HG03558 (cell line): Measurements from ENCODE around the gene CHCHD6.
"Not testable (repeated sequence)": the region's sequence is repeated elsewhere in the genome, so short reads cannot be mapped to it uniquely, and the experiment has no call there.

ENCODE experiments used
- ATAC-seq: cut with Tn5 transposase; IDR thresholded peaks from one replicate; pipeline ENCODE4 v1.9.1; 2021; ENCODE audit warnings: moderate number of reproducible peaks; ENCODE audit not compliant: unreplicated experiment; ENCODE audit errors: extremely low read depth

The CHCHD6 gene

DNA sequence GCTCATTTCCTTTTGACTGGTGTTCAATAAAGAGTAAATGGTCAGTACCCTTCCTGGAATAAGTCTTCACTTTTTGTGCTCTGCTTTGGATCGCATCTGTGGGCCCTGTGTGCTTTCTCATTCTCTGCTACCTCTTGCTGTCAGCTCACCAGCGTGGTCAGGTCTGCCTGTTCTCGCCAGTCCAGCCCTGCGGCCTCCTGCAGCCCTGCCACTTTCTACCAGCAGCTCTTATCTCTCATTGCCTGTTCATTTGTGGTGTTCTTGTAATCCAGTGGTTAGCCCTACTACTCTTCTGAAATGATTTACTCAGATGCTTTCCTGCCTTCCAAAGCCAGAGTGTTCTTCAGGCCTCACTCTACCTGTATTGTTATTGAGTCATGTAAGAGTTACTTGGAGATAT is 54.8 kb downstream of the CHCHD6 start:
- no peak for ATAC-seq

DNA sequence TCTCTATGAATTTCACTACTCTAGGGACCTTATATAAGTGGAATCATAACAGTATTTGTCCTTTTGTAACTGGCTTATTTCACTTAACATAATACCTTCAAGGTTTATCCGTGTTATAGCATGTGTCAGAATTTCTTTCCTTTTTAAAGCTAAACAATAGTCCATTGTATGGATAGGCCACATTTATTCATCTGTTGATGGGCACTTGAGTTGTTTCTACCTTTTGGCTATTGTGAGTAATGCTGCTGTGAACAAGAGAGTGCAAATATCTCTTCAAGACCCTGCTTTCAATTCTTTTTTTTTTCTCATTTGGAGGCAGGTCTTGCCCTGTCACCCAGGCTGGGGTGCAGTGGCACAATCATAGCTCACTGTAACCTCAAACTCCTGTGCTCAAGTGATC is 56.5 kb downstream of the CHCHD6 start:
- ATAC-seq = no peak

DNA sequence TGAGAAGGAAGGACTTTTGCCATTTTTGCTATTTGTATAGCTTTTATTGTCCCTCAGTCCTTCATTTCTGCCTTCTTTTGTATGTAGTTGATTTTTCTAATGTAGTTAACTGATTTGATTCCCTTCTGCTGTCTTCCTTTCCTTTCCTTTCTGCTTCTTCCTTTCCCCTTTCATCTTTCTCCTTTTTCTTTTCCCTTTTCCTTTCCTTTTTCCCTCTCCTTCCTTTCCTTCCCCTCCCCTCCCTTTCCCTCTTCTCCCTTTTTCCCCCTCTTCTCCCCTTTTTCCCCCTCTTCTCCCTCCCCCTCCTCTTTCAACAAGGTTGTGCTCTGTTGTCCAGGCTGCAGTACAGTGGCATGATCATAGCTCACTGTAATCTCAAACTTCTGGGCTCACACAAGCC is 59.0 kb downstream of the CHCHD6 start:
- no peak for ATAC-seq

DNA sequence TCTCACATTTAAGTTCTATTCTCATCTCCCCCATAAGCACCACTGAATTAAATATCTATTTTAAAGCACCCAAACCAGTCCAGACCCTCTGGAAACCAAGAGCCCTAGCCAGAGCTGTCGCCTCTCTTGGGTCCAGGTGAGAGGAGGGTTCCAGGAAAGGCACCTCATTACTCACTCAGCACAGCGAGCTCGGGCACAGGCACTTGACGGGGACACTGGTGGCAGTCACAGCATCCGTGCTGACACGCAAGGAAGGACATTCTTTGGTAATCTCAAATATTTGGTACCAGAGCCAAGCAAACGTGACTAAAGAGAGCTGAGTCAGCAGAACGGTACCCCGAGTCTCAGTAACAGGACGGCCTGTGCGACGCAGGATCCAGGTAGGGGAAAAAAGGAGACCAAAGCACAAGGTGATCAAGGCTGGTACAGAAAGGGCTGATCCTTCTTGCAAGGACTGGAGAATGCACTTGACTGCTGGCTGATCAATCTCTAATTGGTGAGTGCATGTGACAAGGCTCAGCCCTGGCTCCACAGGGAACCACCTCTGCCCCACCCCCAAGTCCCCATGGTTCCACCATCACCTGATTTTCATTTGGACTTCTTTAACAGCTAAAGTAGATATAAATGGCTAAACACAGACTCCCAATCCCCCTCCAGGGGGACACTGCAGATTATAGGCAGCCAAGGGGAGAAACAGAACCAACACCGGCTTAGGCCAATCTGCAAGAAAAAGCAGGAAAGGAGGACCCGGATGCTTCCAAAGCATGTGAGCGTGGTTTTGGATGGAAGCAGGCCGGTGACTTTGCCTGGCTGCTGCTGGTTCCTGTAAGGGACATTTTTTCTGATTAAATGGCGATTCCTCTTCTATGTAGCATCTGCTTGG is 61.4 kb downstream of the CHCHD6 start:
- no peak for ATAC-seq

DNA sequence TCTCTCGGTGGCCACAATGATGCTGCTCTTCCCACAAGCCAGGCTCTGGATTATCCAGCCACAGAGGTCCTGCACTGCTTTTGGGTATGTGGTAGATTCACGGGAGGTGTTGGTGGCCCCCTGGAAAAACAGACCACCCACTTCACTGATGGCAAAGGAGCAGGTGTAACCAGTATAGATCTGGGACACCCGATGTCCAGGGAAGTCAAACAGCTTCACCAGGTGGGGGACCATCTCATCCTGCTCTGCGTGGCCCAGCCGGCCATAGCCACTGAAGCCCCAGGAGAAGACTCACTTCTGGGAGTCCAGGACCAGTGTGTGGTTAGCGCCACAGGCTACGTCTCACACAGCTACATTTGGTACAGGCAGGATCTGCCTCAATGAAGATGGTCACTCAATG is 62.6 kb downstream of the CHCHD6 start:
- ATAC-seq = no peak

DNA sequence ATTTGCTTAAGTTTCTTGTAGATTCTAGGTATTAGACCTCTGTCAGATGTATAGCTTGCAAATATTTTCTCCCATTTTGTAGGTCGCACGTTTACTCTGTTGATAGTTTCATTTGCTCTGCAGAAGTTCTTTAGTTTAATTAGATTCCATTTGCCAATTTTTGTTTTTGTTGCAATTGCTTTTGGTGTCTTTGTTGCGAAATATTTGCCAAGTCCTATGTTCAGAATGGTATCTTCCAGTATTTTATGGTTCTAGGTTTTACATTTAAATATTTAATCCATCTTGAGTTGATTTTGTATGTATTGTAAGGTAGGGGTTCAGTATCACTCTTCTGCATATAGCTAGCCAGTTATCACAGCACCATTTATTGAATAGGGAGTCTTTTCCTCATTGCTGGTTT is 64.9 kb downstream of the CHCHD6 start:
- no peak for ATAC-seq

DNA sequence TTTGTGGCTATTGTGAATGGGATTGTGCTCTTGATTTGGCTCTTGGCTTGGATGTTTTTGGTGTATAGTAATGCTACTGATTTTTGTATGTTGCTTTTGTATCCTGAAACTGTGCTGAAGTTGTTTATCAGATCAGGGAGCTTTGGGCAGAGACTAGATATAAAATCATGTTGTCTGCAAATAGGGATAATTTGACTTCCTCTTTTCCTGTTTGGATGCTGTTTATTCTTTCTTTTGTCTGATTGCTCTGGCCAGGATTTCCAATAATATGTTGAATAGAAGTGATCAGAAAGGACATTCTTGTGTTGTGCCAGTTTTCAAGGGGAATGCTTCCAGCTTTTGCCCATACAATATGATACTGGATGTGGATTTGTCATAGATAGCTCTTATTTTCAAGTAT is 66.1 kb downstream of the CHCHD6 start:
- no peak for ATAC-seq

DNA sequence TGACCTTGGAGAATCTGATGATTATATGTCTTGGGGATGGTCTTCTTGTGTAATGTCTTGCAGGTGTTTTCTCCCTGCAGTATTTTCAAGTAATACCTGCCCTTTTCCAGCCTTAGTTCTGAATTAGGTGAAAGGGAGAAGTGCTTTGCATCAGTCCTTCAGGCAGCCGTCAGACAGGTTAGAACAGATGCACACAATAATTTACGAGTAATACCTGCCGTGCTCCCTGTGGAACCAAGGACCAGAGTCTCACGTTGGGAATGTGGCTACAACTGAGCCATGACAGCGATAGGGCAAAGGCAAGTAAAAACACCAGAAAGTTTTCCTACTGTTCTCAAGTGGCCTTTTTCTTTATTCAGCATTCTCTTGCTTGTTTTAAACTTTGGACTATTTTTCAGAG is 69.1 kb downstream of the CHCHD6 start:
- ATAC-seq = no peak

DNA sequence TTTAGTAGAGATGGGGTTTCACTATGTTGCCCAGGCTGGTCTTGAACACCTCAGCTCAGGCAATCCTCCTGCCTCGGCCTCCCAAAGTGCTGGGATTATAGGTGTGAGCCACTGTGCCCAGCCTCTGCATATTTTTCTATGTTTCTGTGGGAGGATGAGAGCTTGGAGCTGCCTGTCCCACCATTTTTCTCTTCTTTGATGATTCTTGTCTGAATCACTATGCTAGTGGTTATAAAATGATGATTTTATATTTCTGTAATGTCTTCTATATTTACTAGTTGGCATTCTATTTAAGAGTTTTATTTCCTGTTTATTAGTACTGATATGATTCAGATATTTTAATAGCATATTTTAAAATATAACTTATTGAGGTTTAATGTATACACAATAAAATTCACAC is 69.7 kb downstream of the CHCHD6 start:
- no peak for ATAC-seq

DNA sequence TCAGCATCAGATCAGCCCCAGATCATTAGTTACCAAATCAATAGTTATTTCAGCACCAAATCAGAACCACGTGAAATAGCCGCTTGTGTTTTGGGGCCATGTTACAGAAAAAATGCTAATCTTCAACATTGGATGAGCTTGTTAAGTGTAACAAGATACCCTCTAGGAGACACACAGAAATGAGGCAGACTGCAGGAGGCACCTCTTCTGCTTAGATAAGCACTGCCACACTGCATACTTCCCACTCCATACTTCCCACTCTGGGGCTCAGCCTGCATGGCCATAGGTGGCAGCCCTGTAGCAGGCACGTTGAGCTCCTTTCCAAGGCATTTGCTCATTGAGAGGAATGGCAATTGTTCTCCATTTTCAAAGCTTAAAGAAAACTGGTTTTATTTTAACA is 73.3 kb downstream of the CHCHD6 start:
- ATAC-seq = no peak

DNA sequence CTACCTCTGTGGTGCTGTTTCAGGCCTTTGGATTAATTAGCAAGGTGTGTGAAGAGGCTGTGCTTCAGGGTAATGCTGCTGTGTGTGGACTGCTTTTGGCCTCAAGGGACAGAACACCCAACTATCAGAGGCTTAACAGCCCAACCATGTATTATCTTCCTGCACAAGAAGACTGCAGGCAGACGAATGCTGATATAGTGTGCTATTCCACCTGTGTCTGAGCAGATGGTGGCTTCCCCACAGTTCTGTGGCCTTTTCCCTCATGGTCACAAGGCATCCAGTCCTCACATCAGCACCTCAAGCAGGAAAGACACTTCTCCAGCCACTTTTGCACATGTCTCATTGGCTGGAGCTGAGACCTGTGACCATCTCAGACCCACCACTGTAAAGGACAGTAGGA is 76.6 kb downstream of the CHCHD6 start:
- no peak for ATAC-seq

DNA sequence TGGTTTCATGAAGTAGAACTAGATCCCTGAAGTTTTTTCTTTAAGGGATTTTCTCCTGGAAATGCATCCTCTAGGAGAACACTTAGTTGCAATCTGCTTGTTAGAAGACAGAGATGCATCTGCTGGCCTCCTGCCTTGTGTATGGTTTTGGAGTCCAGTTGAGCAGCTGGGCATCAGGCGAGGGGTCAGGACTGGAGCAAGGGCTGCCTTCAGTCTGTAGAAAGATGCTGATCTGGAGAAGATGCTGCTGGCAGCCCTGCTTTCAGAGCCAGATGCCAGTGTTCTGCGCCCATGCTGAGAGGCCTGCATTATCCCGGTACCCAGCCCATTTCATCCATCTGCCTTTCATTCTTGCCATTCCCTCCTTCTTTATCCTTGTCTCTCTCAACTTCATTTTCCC is 77.4 kb downstream of the CHCHD6 start:
- ATAC-seq = no peak

DNA sequence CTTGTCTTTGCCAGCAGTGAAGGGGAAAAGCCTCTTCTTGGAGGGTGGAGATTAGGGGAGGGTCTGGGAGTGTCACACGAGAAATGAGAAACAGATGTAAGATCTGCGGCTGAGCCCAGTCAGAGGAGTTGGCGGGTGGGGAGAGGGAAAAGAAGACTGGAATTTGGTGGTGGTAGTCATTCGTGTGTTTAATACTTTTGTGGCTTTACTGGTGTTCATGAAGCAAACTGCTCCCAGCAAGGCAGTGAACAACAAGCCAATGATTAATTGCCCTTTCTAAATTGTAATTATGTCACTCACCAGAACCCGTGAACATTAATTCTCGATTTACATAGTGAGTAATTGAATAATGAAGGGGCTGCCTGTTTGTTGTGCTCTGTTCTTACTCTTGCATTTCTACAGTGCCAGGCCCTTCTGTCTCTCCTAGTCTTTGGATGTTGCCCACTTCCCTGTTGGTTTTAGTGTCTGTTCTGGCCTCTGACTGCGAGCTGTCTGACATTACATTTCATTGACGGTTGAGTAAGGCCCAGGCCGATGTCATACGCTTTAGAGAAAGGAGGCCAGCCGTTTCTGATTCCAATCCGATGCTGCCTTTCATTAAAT is 78.0 kb downstream of the CHCHD6 start:
- ATAC-seq = no peak

DNA sequence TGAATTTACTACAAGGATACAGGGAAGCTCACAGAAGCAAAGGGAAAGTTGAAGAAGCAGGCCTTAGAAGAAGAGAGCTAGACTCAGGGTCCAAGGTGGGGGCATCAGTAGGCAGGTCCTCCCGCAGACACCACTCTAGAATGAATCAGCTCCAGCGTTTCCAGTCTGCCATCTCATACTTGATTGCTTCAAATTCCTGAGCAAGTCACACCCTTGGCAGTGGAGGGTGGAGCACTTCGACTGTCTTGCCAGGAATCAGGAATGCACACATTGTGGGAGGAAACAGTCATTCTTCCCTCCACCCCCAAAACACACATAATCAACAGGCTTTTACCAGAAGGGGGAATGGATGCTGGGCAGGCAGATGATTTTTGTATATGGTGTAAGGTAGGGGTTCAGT is 78.5 kb downstream of the CHCHD6 start:
- no peak for ATAC-seq

DNA sequence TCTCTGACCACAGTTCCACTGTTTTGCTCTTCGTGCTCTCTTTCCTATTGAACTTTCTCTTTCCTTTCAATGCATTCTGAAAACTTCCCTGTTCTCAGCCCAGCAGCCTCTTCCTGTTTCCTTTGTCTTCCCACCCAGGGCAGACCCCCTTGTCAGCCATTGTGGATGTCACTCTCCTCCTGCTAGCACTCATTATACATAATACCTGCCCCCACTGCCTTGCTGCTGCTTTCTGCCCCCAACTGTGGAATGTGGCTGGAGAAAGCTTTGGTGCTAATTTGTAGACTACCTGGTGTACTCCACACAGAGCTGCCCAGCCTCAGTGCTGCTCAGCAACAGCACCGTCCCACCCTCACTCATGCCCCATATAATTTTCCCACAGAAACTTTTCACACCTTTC is 80.2 kb downstream of the CHCHD6 start:
- no peak for ATAC-seq

DNA sequence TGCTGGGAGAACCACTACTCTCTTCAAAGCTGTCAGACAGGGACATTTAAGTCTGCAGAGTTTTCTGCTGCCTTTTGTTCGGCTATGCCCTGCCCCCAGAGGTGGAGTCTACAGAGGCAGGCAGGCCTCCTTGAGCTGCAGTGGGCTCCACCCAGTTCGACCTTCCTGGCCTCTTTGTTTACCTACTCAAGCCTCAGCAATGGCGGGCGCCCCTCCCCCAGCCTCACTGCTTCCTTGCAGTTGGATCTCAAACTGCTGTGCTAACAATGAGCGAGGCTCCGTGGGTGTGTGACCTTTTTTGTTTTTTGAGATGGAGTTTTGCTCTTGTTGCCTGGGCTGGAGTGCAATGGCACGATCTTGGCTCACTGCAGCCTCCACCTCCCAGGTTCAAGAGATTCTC is 87.3 kb downstream of the CHCHD6 start:
- not testable (repeated sequence) for ATAC-seq

DNA sequence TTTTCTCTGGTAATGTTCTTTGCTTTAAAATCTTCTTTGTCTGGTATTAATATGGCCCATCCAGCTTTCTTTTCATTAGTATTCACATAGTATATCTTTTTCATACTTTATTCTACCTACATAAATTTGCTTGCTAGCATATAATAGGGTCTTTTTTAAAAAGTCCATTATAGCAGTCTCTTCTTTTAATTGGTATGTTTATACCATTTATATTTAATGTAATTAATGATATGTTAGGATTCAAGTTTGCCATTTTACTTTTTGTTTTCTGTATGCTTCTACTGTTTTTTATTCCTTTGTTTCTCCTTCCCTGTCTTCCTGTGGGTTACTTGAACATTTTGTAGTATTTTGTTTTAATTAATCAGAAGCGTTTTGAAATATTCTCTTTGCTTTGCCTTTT is 89.0 kb downstream of the CHCHD6 start:
- ATAC-seq = no peak

DNA sequence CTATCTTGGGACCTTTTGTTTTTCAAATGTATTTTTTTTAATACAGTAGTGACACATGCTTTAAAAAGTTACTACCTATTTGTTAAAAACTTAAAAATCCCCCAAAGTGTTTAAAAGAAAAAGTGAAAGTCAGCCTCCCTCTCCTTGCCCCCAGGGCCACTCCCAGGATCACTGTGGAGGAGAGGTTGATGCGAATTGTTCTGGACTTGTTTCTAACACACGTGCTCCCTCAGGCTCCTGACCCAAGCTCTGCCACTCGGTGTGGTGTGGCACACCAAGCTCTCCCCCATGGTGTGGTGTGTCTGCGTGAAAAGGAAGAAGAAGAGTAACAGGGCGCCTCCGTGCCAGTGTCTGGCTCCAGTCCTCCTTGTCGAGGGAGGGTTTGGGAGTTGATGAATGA is 93.5 kb downstream of the CHCHD6 start:
- no peak for ATAC-seq

DNA sequence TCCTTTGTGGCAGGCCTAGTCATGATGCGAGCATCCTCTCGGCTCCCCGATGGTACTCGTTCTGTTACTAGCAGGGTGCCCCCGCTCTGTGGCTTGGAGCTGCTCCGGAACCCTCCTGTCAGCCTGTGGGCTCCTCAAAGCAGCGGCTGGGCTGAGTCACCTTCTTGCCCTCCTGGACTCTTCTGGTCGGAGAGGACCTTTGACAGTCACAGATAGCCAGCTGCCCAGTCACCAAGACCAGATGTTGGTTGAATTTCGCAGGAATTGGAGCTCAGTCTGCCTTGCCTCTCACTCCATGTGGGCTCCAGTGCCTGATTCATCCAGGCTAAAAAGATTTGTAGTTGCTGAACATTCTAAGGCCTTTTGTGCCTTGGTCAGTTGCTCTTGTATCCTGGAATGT is 94.5 kb downstream of the CHCHD6 start:
- ATAC-seq = no peak

DNA sequence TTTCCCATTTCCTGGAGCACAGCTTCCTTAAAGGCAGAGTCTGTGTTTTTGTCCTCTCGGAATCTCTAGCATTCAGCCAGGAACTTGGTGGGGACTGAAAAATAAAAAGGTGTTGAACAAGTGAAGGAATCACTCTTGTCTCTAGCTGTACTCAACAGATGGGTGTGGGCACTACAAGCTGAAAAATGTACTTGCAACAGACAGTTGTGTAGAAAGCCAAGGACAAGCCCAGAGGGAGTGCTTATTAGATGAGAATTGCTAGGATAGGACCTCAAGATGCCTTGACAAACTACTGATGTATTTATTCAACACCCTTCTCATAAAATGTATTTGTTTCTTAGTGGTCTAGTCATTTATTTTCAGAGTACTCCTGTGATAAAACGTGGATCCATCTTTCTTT is 95.1 kb downstream of the CHCHD6 start:
- ATAC-seq = no peak

DNA sequence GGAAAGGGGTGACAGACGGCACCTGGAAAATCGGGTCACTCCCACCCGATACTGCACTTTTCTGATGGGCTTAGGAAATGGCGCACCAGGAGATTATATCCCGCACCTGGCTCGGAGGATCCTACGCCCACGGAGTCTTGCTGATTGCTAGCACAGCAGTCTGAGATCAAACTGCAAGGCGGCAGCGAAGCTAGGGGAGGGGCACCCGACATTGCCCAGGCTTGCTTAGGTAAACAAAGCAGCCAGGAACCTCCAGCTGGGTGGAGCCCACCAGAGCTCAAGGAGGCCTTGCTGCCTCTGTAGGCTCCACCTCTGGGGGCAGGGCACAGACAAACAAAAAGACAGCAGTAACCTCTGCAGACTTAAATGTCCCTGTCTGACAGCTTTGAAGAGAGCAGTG is 97.3 kb downstream of the CHCHD6 start:
- not testable (repeated sequence) for ATAC-seq

DNA sequence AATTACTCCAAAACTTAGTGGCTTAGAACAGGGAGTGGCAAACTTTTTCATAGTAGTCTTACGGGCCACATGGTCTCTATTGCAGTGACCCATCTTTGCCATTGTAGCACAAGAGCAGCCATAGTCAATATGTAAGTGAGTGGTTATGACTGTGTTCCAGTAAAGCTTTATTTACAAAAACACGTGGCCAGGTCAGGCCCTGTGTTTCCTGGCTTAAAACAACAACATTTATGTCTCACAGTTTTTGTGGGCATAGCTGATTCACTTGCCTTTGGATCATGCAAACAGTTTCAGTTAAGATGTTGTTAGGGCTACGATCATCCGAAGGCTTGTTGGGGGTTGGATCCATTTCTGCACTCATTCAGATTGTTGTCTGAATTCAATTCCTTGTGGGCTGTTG is 103.8 kb downstream of the CHCHD6 start:
- no peak for ATAC-seq
